ENCODE data around the gene ANKS1B.

GRCh38 chr12:98909746-98910145 lies 1075.0 kb downstream of the ANKS1B start:
- TF ChIP-seq CTCF (IDR thresholded peaks at IDR 0.05; ENCODE audit: low read length), result no peak
- TF ChIP-seq EZH2 (IDR thresholded peaks at IDR 0.05; ENCODE audit: borderline replicate concordance, low read length), result no peak

Measured in OCI-LY1 (cell line).